Measurements from ENCODE around the gene OTOR. TPM values are rescaled to one million over a fixed set of nuclear protein-coding genes. Genes with fewer than 3 reads are reported as not detected.

OTOR gene
- total and polyA plus RNA-seq, 2 experiments from 2014 or later: not detected

GRCh38 chr20:16752082-16752481 lies 3.9 kb downstream of the OTOR start:
- Histone ChIP-seq H3F3A (ENCODE audit: insufficient read depth) (no peaks in the 10 kb centered on the region), H3K4me3 (no peak overlapping the region), H3K4me1 (ENCODE audit: insufficient read depth) (no peaks in the 10 kb centered on the region), H3K27me3 (replicated peaks; ENCODE audit: insufficient read depth) (peaks cover 22% of the 10 kb centered on the region), H3K9ac (no peak overlapping the region), H3K9me2 (ENCODE audit: insufficient read depth) (no peaks in the 10 kb centered on the region), H3K36me3 (ENCODE audit: low read depth) (no peaks in the 10 kb centered on the region), H3K4me2 (ENCODE audit: unreplicated experiment) (no peak overlapping the region), H3K9me3 (ENCODE audit: low read depth) (no peaks in the 10 kb centered on the region), H2AFZ (no peak overlapping the region), H3K27ac (no peak overlapping the region), H4K20me1 (ENCODE audit: insufficient read depth) (no peaks in the 10 kb centered on the region), H3K79me2 (ENCODE audit: insufficient read depth) (no peaks in the 10 kb centered on the region)
- no peak for TF ChIP-seq EZH2phosphoT487 (IDR thresholded peaks at IDR 0.05; ENCODE audit: insufficient read depth, low read depth)
- 3 to 8% methylated on average over 1 of the region's 1 CpG for WGBS, 2 experiments (ENCODE audit: low coverage in 1 of 2, low lambda C conversion rate in 2 of 2, missing lambda C conversion rate in 2 of 2)
- in situ Hi-C loops (cut with MboI): no loop called here
- DNase-seq: no peak

- H4K20me1 ChIP-seq (ENCODE audit: insufficient read depth): no peaks in the 10 kb centered on the region
- H3K9me3 ChIP-seq (ENCODE audit: low read depth): no peaks in the 10 kb centered on the region
- no peaks in the 10 kb centered on the region for H3K9me2 ChIP-seq (ENCODE audit: insufficient read depth)
- no peaks in the 10 kb centered on the region for H3K79me2 ChIP-seq (ENCODE audit: insufficient read depth)
- H3K27ac ChIP-seq: no peak overlapping the region
- H3F3A ChIP-seq (ENCODE audit: insufficient read depth): no peaks in the 10 kb centered on the region
- peaks cover 18% of the 10 kb centered on the region for H3K27me3 ChIP-seq (replicated peaks; ENCODE audit: insufficient read depth)
- no peaks in the 10 kb centered on the region for H3K4me1 ChIP-seq (ENCODE audit: insufficient read depth)
- no peak overlapping the region for H2AFZ ChIP-seq
- H3K4me3 ChIP-seq: no peak overlapping the region
- no peak for DNase-seq
- no peaks in the 10 kb centered on the region for H3K36me3 ChIP-seq (ENCODE audit: low read depth)
- in situ Hi-C loops (cut with MboI): no loop called here
- H3K4me2 ChIP-seq (ENCODE audit: unreplicated experiment): no peak overlapping the region
- H3K9ac ChIP-seq: no peak overlapping the region
- TF ChIP-seq EZH2phosphoT487 (IDR thresholded peaks at IDR 0.05; ENCODE audit: insufficient read depth, low read depth) (no peak), EZH2 (IDR thresholded peaks at IDR 0.05; ENCODE audit: insufficient read depth, poor library complexity, severe bottlenecking) (no peak)
Observed at GRCh38 chr20:16752901-16753300, 4.7 kb downstream of the OTOR start.

GRCh38 chr20:16758454-16759180 lies 10.5 kb downstream of the OTOR start:
- H3K9ac ChIP-seq: 0 out of 2 replicates have a peak overlapping the region, but pooled peaks have one; percentile 3
- no peaks in the 10 kb centered on the region for H3K79me2 ChIP-seq (ENCODE audit: insufficient read depth)
- no peaks in the 10 kb centered on the region for H4K20me1 ChIP-seq (ENCODE audit: insufficient read depth)
- no peak overlapping the region for H3K27ac ChIP-seq
- in situ Hi-C loops (cut with MboI): no loop called here
- H3K36me3 ChIP-seq (ENCODE audit: low read depth): no peaks in the 10 kb centered on the region
- TF ChIP-seq EZH2phosphoT487 (IDR thresholded peaks at IDR 0.05; ENCODE audit: insufficient read depth, low read depth): no peak
- TF ChIP-seq EZH2 (IDR thresholded peaks at IDR 0.05; ENCODE audit: insufficient read depth, poor library complexity, severe bottlenecking): no peak
- H3F3A ChIP-seq (ENCODE audit: insufficient read depth): no peaks in the 10 kb centered on the region; the same call in 1 of the 2 replicates
- 28 to 52% methylated on average over 2 of the region's 2 CpGs for WGBS, 2 experiments (ENCODE audit: low coverage in 1 of 2, low lambda C conversion rate in 2 of 2, missing lambda C conversion rate in 2 of 2)
- no peaks in the 10 kb centered on the region for H3K9me2 ChIP-seq (ENCODE audit: insufficient read depth)
- no peak overlapping the region for H3K4me2 ChIP-seq (ENCODE audit: unreplicated experiment)
- H2AFZ ChIP-seq: no peak overlapping the region
- no peaks in the 10 kb centered on the region for H3K9me3 ChIP-seq (ENCODE audit: low read depth)
- 0 out of 2 replicates have a peak, but pooled peaks cover 3% of the 10 kb centered on the region for H3K27me3 ChIP-seq (replicated peaks; ENCODE audit: insufficient read depth)
- H3K4me3 ChIP-seq: no peak overlapping the region
- H3K4me1 ChIP-seq (ENCODE audit: insufficient read depth): 0 out of 2 replicates have a peak, but pooled peaks cover 6% of the 10 kb centered on the region
- peak; percentile 6 for DNase-seq

GRCh38 chr20:16759181-16759563 lies 11.0 kb downstream of the OTOR start:
- WGBS, 2 experiments (ENCODE audit: low coverage in 1 of 2, low lambda C conversion rate in 2 of 2, missing lambda C conversion rate in 2 of 2): 44 to 50% methylated on average over 1 of the region's 1 CpG
- Histone ChIP-seq H4K20me1 (ENCODE audit: insufficient read depth) (no peaks in the 10 kb centered on the region), H2AFZ (no peak overlapping the region), H3K27ac (no peak overlapping the region), H3K4me2 (ENCODE audit: unreplicated experiment) (no peak overlapping the region), H3K9ac (0 out of 2 replicates have a peak overlapping the region, but pooled peaks have one; percentile 3), H3K9me3 (ENCODE audit: low read depth) (no peaks in the 10 kb centered on the region), H3K4me1 (ENCODE audit: insufficient read depth) (0 out of 2 replicates have a peak, but pooled peaks cover 6% of the 10 kb centered on the region), H3K9me2 (ENCODE audit: insufficient read depth) (no peaks in the 10 kb centered on the region), H3K27me3 (replicated peaks; ENCODE audit: insufficient read depth) (peaks cover 8% of the 10 kb centered on the region; the same call in 1 of the 2 replicates), H3K4me3 (no peak overlapping the region), H3F3A (ENCODE audit: insufficient read depth) (no peaks in the 10 kb centered on the region; the same call in 1 of the 2 replicates), H3K79me2 (ENCODE audit: insufficient read depth) (no peaks in the 10 kb centered on the region), H3K36me3 (ENCODE audit: low read depth) (no peaks in the 10 kb centered on the region)
- no peak for TF ChIP-seq EZH2phosphoT487 (IDR thresholded peaks at IDR 0.05; ENCODE audit: insufficient read depth, low read depth)
- no peak for TF ChIP-seq EZH2 (IDR thresholded peaks at IDR 0.05; ENCODE audit: insufficient read depth, poor library complexity, severe bottlenecking)
- in situ Hi-C loops (cut with MboI): no loop called here
- DNase-seq: peak; percentile 18

Data from GM23248 (cell line).